Non-pigmented ciliary epithelial cell (primary cell): ENCODE results near the gene GUK1.

Source experiments
- DNase-seq: peaks from one replicate; pipeline ENCODE4 v3.0.0-alpha.2; 2010; ENCODE audit warnings: low read depth

The GUK1 gene

GRCh38 chr1:228150120-228150460 is 10.0 kb downstream of the GUK1 start:
- no peak for DNase-seq

DNA sequence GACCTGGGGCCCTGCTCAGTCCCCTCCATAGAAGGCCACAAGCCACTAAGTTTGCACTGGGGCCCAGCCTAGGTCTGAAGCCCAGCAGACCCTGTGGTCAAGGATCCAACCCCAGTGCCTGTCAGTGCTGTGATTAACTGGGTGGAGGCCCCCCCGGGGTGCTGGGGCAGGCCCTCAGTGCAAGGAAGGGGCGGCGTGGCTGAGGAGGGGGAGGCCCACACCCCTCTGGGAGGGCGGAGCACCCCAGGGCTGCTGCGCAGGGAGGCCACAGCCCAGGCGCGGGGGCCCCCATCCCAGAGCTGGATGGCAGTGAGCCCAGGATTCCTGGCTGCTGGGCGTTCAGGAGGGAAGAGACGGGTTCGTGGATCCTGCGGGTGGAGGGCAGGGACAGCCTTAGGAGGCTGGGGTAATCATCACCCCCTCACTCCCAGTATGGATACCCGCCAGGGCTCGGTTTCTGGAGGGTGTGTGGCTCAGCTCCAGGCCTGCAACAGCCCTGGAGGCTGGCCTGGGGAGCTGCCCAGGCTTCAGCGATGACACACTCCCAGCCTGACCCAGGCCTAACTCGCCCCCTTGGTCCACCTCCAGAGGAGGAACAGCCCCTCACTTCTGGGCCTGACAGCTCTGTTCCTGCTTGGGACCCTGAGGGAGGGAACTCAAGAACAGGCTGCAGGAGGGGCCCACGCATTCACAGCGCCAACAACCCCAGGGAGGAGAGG is 10.5 kb downstream of the GUK1 start:
- no peak for DNase-seq

GRCh38 chr1:228151180-228151925 is 11.3 kb downstream of the GUK1 start:
- DNase-seq: no peak

DNA sequence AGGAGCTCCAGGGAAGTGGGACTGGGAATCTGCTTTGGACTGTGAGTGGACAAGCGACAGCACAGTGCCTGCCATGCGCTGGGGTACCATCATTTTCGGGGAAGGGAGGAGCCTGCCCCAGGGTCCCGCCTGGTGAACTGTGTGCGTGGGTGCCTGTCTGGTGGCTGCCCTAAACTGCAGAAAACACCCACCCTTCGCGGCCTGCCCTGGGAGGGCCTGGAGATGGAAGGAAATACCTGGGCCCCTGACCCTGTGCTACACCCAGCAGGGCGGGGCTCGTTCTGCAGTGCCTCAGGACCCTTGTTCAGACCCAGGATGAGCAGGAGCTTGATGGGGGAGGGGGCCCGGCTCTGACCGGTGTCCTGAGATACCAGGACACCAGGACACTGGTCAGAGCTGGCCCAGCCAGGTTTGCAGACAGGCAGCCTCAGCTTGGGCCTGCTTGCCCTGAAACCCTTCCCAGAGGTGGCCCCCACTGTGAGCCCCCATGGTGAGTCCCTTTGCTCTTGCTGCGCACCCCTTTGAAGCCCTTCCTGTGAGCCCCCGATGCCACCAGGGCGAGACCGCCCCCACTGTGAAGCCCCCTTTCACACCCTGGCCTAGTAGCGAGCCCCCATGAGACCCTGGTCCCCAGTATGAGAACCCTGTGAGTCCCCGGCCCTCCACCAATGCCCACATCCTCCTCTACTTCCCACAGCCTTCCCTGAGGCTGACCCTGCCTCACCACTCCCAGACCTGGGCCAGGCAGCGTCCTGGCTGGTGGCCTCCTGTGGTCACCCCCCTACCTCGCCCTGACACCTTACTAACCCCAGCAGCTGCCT is 12.2 kb downstream of the GUK1 start:
- no peak for DNase-seq

DNA sequence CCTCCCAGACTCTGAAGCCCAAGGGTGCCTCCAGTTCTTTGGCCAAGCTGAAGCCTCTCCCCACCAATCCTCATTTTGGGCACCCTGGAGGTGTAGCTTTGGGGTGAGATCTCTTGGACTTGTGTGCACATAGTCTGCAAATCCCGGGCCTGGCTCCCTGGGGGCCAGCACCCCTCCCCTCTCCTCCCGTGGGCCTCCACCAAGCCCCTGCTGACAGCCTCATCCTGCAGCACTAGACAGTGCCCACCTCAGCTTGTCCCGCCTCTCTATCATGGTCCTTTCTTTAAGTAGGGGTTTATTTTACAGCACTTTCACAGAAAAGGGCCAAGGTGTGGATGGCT is 12.8 kb downstream of the GUK1 start:
- no peak for DNase-seq

DNA sequence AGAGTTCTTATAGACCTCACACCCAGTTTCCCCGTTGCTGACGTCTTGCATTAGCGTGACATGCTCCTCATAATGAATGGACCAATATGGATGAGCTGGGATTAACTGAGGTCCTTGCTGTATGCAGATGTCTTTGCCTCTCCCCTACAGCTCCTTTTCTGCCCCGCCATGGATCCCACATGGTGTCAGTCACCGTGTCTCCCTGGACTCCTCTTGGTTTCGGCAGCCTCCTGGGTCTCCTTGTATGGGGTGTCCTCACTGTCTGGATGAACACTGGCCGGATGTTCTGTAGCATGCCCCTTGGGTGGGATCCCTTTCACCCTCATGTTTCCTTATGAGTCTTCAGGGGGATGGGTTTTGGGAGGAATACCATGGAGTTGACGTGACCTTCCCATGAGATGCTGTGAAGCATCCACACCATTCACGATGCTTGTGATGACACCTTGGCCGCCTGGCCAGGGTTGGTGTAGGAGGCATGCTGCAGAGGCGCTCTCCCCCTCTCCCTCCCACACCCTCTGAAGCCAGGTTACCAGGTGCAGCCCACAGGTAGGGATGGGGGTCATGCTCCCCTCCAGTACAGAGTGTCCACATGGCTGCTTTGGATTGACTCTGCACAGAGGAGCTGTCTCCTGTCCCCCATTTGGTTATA is 14.1 kb downstream of the GUK1 start:
- DNase-seq: no peak

GRCh38 chr1:228154670-228155571 is 14.8 kb downstream of the GUK1 start:
- DNase-seq: no peak

GRCh38 chr1:228155596-228156514 is 15.8 kb downstream of the GUK1 start:
- no peak for DNase-seq

DNA sequence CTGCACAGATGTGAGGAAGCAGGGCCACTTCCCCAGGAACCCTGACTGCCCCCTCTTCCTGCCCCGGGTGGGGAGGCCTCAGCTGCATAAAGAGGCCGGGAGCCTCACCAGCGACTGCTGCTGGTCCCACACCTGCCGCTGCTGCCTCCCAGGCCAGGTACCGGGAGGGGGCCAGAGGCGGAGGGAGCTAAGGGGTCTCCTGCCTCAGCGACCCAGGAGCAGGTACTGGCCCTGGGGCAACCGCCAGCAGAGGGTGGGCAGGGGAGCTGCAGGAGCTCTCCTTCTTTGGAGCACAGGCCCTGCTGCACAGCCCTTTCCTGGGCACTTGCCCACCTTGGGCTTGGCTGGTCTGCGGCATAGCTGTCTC is 16.4 kb downstream of the GUK1 start:
- no peak for DNase-seq

DNA sequence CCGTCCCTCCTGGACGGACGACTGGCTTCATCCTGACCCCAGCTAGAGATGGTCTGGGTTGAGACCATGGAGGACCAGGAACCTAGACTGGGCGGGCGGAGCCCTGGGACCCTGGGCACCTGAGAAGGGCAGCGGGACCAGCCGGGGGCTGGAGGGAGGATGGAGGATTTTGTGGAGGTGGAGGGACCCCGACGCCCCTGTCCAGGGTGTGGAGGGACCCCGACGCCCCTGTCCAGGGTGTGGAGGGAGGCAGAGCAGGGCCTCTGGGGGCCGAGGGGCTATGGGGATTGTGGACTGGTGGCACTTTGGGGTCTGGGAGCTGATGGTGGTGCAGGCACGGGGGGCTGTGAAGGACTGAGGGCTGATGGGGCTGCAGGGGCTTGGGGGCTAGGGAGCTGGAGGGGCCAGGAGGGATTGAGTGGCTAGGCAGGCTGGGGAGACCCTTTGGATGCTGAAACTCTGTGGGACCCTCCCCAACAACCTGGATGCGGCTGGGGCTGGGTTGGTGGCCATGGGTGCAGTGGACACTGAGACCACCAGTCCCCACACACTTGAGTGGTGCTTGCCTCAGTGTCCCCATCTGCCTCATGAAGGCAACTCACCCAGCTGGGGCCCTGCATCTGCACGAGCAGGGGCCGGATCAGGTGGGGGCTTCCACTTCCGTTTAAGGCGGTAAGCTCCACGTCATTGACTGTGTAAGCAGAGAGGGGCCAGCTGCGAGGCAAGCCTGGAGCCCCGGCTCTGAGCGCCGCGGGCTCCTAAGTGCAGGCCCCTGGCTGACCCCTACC is 17.1 kb downstream of the GUK1 start:
- DNase-seq: no peak

DNA sequence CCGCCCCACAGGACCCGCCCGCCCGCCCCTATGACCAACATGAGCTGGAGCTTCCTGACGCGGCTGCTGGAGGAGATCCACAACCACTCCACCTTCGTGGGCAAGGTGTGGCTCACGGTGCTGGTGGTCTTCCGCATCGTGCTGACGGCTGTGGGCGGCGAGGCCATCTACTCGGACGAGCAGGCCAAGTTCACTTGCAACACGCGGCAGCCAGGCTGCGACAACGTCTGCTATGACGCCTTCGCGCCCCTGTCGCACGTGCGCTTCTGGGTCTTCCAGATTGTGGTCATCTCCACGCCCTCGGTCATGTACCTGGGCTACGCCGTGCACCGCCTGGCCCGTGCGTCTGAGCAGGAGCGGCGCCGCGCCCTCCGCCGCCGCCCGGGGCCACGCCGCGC is 17.6 kb downstream of the GUK1 start:
- DNase-seq: no peak

GRCh38 chr1:228158151-228159007 is 18.3 kb downstream of the GUK1 start:
- no peak for DNase-seq

GRCh38 chr1:228159008-228159665 is 19.1 kb downstream of the GUK1 start:
- no peak for DNase-seq

DNA sequence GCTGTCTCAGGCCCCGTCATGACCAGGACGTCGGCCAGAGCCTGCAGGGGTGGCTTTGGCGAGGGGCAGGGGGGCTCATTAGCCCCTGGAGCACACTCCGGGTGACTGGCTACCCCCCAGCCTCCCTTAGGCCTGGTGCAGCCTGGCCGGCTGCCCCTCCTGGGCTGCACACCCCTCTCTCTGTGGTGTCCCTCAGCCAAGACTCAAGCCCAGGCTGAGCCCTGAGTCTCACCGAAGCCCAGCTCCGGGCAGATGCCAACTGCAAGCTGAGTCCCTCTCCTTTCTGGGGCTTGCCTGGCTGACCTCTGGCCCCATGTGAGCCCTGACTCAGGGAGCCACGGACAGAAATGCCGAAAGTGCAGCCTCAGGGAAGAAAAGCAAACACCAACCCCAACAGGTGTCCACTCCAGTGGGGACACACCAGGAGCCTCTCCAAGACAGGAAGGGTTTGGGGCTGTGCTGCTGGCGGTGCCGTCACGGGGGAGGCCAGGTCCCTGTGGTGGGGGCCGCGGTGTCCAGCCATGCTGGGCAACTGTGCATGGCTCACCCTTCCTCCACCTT is 20.2 kb downstream of the GUK1 start:
- DNase-seq: no peak

- no peak for DNase-seq
Observed at GRCh38 chr1:228161362-228161761, 21.3 kb downstream of the GUK1 start.

GRCh38 chr1:228161866-228162265 is 21.8 kb downstream of the GUK1 start:
- no peak for DNase-seq

GRCh38 chr1:228162286-228163006 is 22.4 kb downstream of the GUK1 start:
- DNase-seq: no peak
